ENCODE measurements around the gene SCG2. TPM values are rescaled to one million over a fixed set of nuclear protein-coding genes. Genes with fewer than 3 reads are reported as not detected.

The SCG2 gene
- total RNA-seq, 6 experiments from 2014 or later, result 0.23 to 0.97 (median 0.37) TPM

DNA sequence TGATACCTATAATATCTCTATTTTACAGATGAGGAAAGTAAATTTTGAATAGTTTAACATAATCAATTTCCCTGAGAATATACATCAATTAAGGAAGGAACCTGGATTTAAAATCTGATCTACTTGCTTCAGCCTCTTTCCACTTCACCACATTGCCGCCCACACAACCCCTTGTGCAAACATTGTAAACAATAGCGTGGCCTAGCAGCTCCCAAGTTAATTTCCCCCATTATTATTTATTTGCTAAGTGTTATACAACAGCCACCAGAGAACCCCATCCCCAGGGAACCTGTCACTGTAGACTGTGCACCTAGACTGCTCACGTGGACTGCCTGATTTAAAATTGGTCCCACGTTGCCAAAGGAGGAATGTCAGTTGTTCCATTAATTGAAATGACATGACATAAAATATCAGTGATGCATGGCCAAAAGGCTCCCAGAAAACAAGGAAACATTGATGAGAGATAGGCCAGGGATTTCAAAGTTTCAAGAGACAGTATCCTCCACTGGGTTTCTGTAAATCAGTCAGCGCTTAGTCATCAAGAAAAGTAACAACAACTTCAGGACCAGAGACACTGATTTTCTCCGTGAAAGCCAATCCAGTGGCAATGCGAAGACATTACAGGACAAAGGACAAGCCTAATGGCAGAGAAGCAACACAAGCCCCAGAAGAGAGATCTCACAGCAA lies 41.3 kb downstream of the SCG2 start:
- H3K4me3 Mint-ChIP-seq, result no peak overlapping the region
- peaks cover 3% of the 10 kb centered on the region; the same call in 1 of the 2 replicates for H3K36me3 Mint-ChIP-seq (ENCODE audit: low read depth)
- no peaks in the 10 kb centered on the region for H3K27me3 Mint-ChIP-seq (ENCODE audit: insufficient read depth)
- no peak overlapping the region for H3K27ac Mint-ChIP-seq
- peaks cover 30% of the 10 kb centered on the region for H3K4me1 Mint-ChIP-seq (ENCODE audit: low read depth)
- no peak for TF ChIP-seq CTCF (IDR thresholded peaks at IDR 0.05)
- H3K9me3 Mint-ChIP-seq, result no peaks in the 10 kb centered on the region
- DNase-seq, result peak; percentile 33

DNA sequence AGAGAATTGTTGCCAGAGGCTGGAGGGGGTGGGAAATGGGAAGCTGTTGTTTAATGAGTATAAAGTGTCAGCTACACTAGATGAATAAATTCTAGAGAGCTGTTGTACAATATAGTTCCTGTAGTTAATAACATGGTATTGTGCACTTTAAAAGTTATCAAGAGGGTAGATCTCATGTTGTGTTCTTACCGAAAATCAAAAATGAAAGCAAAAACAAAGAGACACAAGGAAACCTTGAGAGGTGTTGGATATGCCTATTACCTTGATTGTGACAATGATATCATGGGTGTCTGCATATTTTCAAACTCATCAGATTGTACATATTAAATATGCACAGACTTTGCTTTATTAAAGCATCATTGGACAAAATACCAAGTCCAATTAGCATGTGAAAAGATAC lies 43.2 kb downstream of the SCG2 start:
- no peaks in the 10 kb centered on the region; the same call in 1 of the 2 replicates for H3K27me3 Mint-ChIP-seq (ENCODE audit: insufficient read depth)
- no peaks in the 10 kb centered on the region for H3K36me3 Mint-ChIP-seq (ENCODE audit: low read depth)
- no peaks in the 10 kb centered on the region for H3K9me3 Mint-ChIP-seq
- H3K4me3 Mint-ChIP-seq, result no peak overlapping the region
- H3K4me1 Mint-ChIP-seq (ENCODE audit: low read depth), result peaks cover 23% of the 10 kb centered on the region
- H3K27ac Mint-ChIP-seq, result no peak overlapping the region
- DNase-seq, result no peak
- TF ChIP-seq CTCF (IDR thresholded peaks at IDR 0.05), result no peak

- Mint-ChIP-seq H3K27me3 (ENCODE audit: insufficient read depth) (no peaks in the 10 kb centered on the region; the same call in 1 of the 2 replicates), H3K36me3 (ENCODE audit: low read depth) (0 out of 2 replicates have a peak, but pooled peaks cover 5% of the 10 kb centered on the region), H3K27ac (no peak overlapping the region), H3K4me3 (no peak overlapping the region), H3K4me1 (ENCODE audit: low read depth) (peaks cover 13% of the 10 kb centered on the region), H3K9me3 (no peaks in the 10 kb centered on the region)
- no peak for TF ChIP-seq CTCF (IDR thresholded peaks at IDR 0.05)
- no peak for DNase-seq
Observed at GRCh38 chr2:223554923-223555322, 47.2 kb downstream of the SCG2 start.

DNA sequence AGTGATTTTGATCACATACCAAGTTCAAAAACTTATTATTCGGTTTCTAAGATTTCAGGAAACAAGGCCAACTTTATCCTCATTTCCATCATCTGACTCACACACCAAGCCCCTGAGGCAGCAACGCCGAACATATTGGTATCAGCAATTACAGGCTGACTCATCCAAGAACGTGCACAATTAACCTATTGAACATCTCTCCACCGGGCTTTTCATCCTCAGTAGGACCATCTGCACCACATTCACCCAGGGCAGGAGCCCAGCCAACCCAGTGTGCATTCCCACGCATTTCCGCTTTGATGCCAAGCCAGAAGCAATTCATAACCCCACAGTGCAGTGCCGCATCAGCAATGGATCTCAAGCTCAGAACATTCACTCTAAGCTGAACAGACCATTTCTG lies 52.9 kb downstream of the SCG2 start:
- Mint-ChIP-seq H3K27ac (peak overlapping the region; percentile 62), H3K27me3 (ENCODE audit: insufficient read depth) (no peaks in the 10 kb centered on the region), H3K4me1 (ENCODE audit: low read depth) (peaks cover 58% of the 10 kb centered on the region), H3K4me3 (peak overlapping the region; percentile 21; the same call in 1 of the 2 replicates), H3K36me3 (ENCODE audit: low read depth) (0 out of 2 replicates have a peak, but pooled peaks cover 5% of the 10 kb centered on the region), H3K9me3 (no peaks in the 10 kb centered on the region)
- no peak for TF ChIP-seq CTCF (IDR thresholded peaks at IDR 0.05)
- peak; percentile 96 for DNase-seq

DNA sequence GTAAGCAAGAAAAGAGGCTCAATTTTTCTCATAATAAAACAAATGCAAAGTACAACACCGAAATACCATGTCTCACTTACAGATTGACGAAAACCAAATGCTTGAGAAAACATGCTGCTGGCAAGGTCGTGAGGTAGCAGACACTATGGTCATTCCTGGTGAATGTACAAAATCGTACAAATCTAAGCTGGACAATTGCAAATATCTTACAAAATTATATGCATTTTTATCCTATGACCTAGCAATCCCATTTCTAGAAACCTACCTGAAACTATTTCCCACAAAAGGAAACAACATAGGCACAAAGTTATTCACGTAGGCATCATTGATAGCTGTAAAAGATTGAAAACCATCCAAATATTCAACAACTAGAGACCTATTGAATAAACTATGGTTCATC lies 54.0 kb downstream of the SCG2 start:
- no peak for TF ChIP-seq CTCF (IDR thresholded peaks at IDR 0.05)
- no peak overlapping the region for H3K4me3 Mint-ChIP-seq
- H3K27me3 Mint-ChIP-seq (ENCODE audit: insufficient read depth), result no peaks in the 10 kb centered on the region
- H3K27ac Mint-ChIP-seq, result no peak overlapping the region
- 0 out of 2 replicates have a peak, but pooled peaks cover 5% of the 10 kb centered on the region for H3K36me3 Mint-ChIP-seq (ENCODE audit: low read depth)
- no peak for DNase-seq
- H3K9me3 Mint-ChIP-seq, result no peaks in the 10 kb centered on the region
- H3K4me1 Mint-ChIP-seq (ENCODE audit: low read depth), result peaks cover 58% of the 10 kb centered on the region

Other genes starting within 250 kb of the SCG2 start
- gene AP1S3, start 235.2 kb upstream of the SCG2 start, total RNA-seq (2021; fragmentation: NEBNext Ultra II Directional; extraction: Animal tissue kit (Norgen Biotek cat#: 25700)), result 10 to 100 TPM in 3 of 6 experiments, 1 to 10 TPM in 3; 7.4 to 12.7 (median 9.9) TPM

Data from HFFc6 (cell line).